K562 (cell line): ENCODE data around the gene KIF19. TPM values are rescaled to one million over a fixed set of nuclear protein-coding genes. Genes with fewer than 3 reads are reported as not detected.

Experiments used
- ATAC-seq: fragments of 200-7000 bp; cut with Tn5 transposase; 3 replicates; pipeline ENCODE4 v1.9.1; 2020; ENCODE audit warnings: moderate library complexity
- BruUV-seq: library from RNA; stranded (reverse); fragments of 400-500 nt; replicated peaks from 2 replicates; lab custom pipeline; 2021; lab: Mats Ljungman, UMichigan
- CTCF ChIA-PET: fragments of 300-600 bp; formaldehyde crosslinking; extraction: SDS; loops from one replicate; lab custom pipeline; 2021; ENCODE audit warnings: low intra/inter-chr PET ratio; lab: Yijun Ruan, JAX
- POLR2A ChIA-PET: fragments of 300-600, 350-650 bp; sonication (Branson Sonifier 250); formaldehyde crosslinking; extraction: SDS; loops from one replicate; lab custom pipeline; 2021; ENCODE audit warnings: antibody characterized with exemption, inconsistent platforms; lab: Yijun Ruan, JAX
- DNase-seq, 4 experiments: peaks; one replicate each; pipeline versions ENCODE4 v3.0.0 to v3.0.0-alpha.2; 2011 to 2018; ENCODE audit warnings: low spot score in 3 of 4, mixed read lengths in 3 of 4; ENCODE audit errors: extremely low read depth in 1 of 4
- FAIRE-seq: peaks from 2 replicates; lab custom pipeline; 2011; peaks lifted over from hg19 to GRCh38; lab: Jason Lieb, UNC
- H2AFZ ChIP-seq: 2 replicates; pipeline ENCODE4 v1.6.0; 2011; ENCODE audit warnings: low read depth, low read length, control low read depth, inconsistent platforms
- H3K27ac ChIP-seq: fragments of 200-600 bp; 3 replicates; pipeline ENCODE4 v1.8.0; 2011; ENCODE audit warnings: low read depth, mild to moderate bottlenecking, control low read depth, inconsistent platforms, low read length, moderate library complexity, mixed read lengths; ENCODE audit errors: extremely low read depth
- H3K27me3 ChIP-seq, 2 experiments: fragments of 300-600 bp in 1 of 2; 2 replicates in 1 of 2; 3 replicates in 1 of 2; pipeline versions ENCODE4 v1.6.0 to v1.8.0; 2011; ENCODE audit warnings: inconsistent platforms in 2 of 2, low read length in 2 of 2, mild to moderate bottlenecking in 1 of 2, mixed read lengths in 1 of 2, moderate library complexity in 1 of 2; ENCODE audit not compliant: control insufficient read depth in 2 of 2, insufficient read depth in 2 of 2
- H3K36me3 ChIP-seq: fragments of 300-600 bp; 3 replicates; pipeline ENCODE4 v1.8.0; 2011; ENCODE audit warnings: mild to moderate bottlenecking, low read length, inconsistent platforms; ENCODE audit not compliant: control insufficient read depth, insufficient read depth
- H3K4me1 ChIP-seq, 2 experiments: fragments of 200-600 bp in 1 of 2; replicated peaks in 1 of 2; 2 replicates in 1 of 2; 3 replicates in 1 of 2; pipeline versions ENCODE4 v1.5.1 to v1.8.0; 2011; ENCODE audit warnings: inconsistent platforms in 2 of 2, low read length in 2 of 2, mild to moderate bottlenecking in 1 of 2, mixed read lengths in 1 of 2, moderate library complexity in 1 of 2; ENCODE audit not compliant: control insufficient read depth in 2 of 2, insufficient read depth in 2 of 2
- H3K4me2 ChIP-seq: 2 replicates; pipeline ENCODE4 v1.6.1; 2011; ENCODE audit warnings: low read length, control low read depth, inconsistent platforms, mixed read lengths; ENCODE audit not compliant: insufficient read depth
- H3K4me3 ChIP-seq: fragments of 200-600 bp; sonication (generic), shearing (Covaris generic); 2 replicates; pipeline ENCODE4 v1.5.1; 2016; ENCODE audit warnings: control low read depth, inconsistent platforms
- H3K79me2 ChIP-seq: fragments of 200-600 bp; 3 replicates; pipeline ENCODE4 v1.8.0; 2011; ENCODE audit warnings: low read length, inconsistent platforms; ENCODE audit not compliant: control insufficient read depth, insufficient read depth
- H3K9ac ChIP-seq, 2 experiments: 2 replicates each; pipeline versions ENCODE4 v1.6.0 to v1.6.1; 2011; ENCODE audit warnings: low read depth in 2 of 2, low read length in 2 of 2, control low read depth in 1 of 2, inconsistent platforms in 1 of 2, mild to moderate bottlenecking in 1 of 2, mixed read lengths in 1 of 2; ENCODE audit not compliant: insufficient read depth in 1 of 2
- H3K9me1 ChIP-seq: one replicate; pipeline ENCODE4 v1.6.0; 2011; ENCODE audit warnings: inconsistent platforms, mild to moderate bottlenecking, low read length, moderate library complexity; ENCODE audit not compliant: control insufficient read depth, insufficient read depth
- H3K9me3 ChIP-seq: replicated peaks from 2 replicates; pipeline ENCODE4 v1.5.1; 2011; ENCODE audit warnings: low read depth, low read length, inconsistent platforms; ENCODE audit not compliant: control insufficient read depth, insufficient read depth
- H4K20me1 ChIP-seq: replicated peaks from 2 replicates; pipeline ENCODE4 v1.6.1; 2011; ENCODE audit warnings: low read length, inconsistent platforms, mixed read lengths; ENCODE audit not compliant: control insufficient read depth, insufficient read depth
- GABPA ChIP-seq: fragments of 200-800 bp; sonication (Bioruptor generic); conservative IDR thresholded peaks from 2 replicates; pipeline ENCODE4 v1.6.1; 2016; ENCODE audit warnings: low read depth, missing genetic modification characterization, missing compliant biosample characterization
- HMG20A ChIP-seq: fragments of 450-650 bp; formaldehyde crosslinking; conservative IDR thresholded peaks from 2 replicates; pipeline ENCODE4 v1.4.0; 2020; ENCODE audit warnings: mild to moderate bottlenecking, mixed read lengths
- WGBS: fragments of 100-300 bp; shearing (Covaris generic); methylation state at CpG from one replicate; pipeline ENCODE4 v1.1.6; 2016; ENCODE audit warnings: low coverage, mixed read lengths; ENCODE audit not compliant: insufficient coverage; ENCODE audit errors: missing lambda C conversion rate; 5-methylcytosine and 5-hydroxymethylcytosine counted together
- in situ Hi-C: fragments of 300-500 bp; cut with MboI; formaldehyde crosslinking; loops from 4 replicates; pipeline ENCODE4 v1.15.0; 2018; ENCODE audit warnings: inconsistent platforms, mixed read lengths
- intact Hi-C: fragments of 100-400 bp; cut with micrococcal nuclease; formaldehyde crosslinking; loops from 2 replicates; pipeline ENCODE4 v1.14.2; 2022
- polyA plus RNA-seq, 8 experiments: library from polyadenylated mRNA; depleted of rRNA in 4 of 8; stranded (reverse) in 5 of 8; unstranded in 3 of 8; fragments of >200 nt; fragmentation: Nextera tagmentation in 2 of 8; fragmentation: Illumina TruSeq in 1 of 8; extraction: Ambion mirVana in 2 of 8; extraction: Trizol in 1 of 8; gene quantifications; 2 replicates each; pipeline versions ENCODE4 v1.2.1 to v1.2.3, GENCODE V29; 2011 to 2014; ENCODE audit warnings: inconsistent platforms in 1 of 8, missing spikeins in 1 of 8
- total RNA-seq, 7 experiments: library from RNA; depleted of rRNA in 6 of 7; stranded (reverse); fragments of >200 nt in 6 of 7; fragmentation: Illumina TruSeq in 2 of 7; extraction: Trizol in 2 of 7; gene quantifications; 2 replicates each; pipeline versions ENCODE4 v1.2.1 to v1.2.3, GENCODE V29; 2011 to 2021; ENCODE audit warnings: low replicate concordance in 1 of 7
- TF ChIP-seq, protein P1 (sequence below): fragments of 250-450 bp; sonication (Bioruptor Pico); IDR thresholded peaks from 2 replicates; pipeline ENCODE4 v1.8.0; 2022; ENCODE audit warnings: moderate library complexity, mild to moderate bottlenecking, inconsistent platforms
- TF ChIP-seq, protein P2 (sequence below), 3 experiments: fragments of 200-800 bp in 1 of 3; fragments of 250-450 bp in 1 of 3; fragments of 450-650 bp in 1 of 3; sonication (Bioruptor Pico) in 1 of 3; sonication (Bioruptor generic) in 1 of 3; formaldehyde crosslinking in 1 of 3; IDR thresholded peaks; 2 replicates each; pipeline versions ENCODE4 v1.6.1 to v1.8.0; 2016 to 2022; ENCODE audit warnings: mild to moderate bottlenecking in 2 of 3, missing genetic modification characterization in 2 of 3, missing compliant biosample characterization in 1 of 3, moderate library complexity in 1 of 3

KIF19 gene
- total and polyA plus RNA-seq, 9 of the 15 experiments (the other 6 are each of a cell fraction or from before 2014, with no cell fraction given), result 0.10 TPM; not detected in 8

DNA sequence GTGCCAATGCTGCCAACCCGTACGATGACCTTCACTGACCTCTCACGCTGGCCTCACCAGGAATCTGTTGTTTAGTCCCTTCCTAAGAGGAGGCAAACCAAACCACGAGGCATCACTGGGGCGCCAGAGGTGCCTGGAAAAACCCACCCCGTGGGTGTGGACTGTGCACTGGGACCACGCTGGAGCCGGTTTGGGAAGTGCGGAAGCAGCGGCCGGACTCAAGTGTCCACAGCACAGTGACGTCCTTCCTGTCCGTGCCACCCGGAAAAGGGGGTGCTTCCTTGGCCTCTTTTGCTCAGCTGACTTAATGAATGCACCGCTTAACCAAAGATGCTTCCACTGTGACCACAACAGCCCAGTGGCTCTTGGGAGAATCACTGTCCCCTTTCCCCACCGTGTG is 9.0 kb upstream of the KIF19 start:
- FAIRE-seq, result no peak
- Histone ChIP-seq H3K4me1 (no peaks in the 10 kb centered on the region), H3K27ac (no peak overlapping the region), H3K9ac (no peak overlapping the region), H3K27me3 (peaks cover 22 to 61% of the 10 kb centered on the region in 2 experiments), H3K9me3 (peaks cover 7% of the 10 kb centered on the region; the same call in 1 of the 2 replicates), H3K4me3 (no peak overlapping the region), H3K36me3 (no peaks in the 10 kb centered on the region), H3K9me1 (no peaks in the 10 kb centered on the region), H4K20me1 (peaks cover 6% of the 10 kb centered on the region; the same call in 1 of the 2 replicates)
- in situ Hi-C loops, result no loop called here
- BruUV-seq, result no TSS peak
- no peak for DNase-seq
- no peak for ATAC-seq
- CTCF ChIA-PET, result no interaction called here
- WGBS, result 4% methylated on average over 13 of the region's 16 CpGs
- POLR2A ChIA-PET, result interaction anchor here (0.6 kb wide), 1 partner anchor 22 kb away, joined by 4 read pairs; no protein-coding TSS in a partner anchor
- no peak for TF ChIP-seq HMG20A (CRISPR knock-in tag)
- TF ChIP-seq, protein P1, sequence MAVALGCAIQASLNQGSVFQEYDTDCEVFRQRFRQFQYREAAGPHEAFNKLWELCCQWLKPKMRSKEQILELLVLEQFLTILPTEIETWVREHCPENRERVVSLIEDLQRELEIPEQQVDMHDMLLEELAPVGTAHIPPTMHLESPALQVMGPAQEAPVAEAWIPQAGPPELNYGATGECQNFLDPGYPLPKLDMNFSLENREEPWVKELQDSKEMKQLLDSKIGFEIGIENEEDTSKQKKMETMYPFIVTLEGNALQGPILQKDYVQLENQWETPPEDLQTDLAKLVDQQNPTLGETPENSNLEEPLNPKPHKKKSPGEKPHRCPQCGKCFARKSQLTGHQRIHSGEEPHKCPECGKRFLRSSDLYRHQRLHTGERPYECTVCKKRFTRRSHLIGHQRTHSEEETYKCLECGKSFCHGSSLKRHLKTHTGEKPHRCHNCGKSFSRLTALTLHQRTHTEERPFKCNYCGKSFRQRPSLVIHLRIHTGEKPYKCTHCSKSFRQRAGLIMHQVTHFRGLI (CRISPR knock-in tag), result no peak
- TF ChIP-seq, protein P2, sequence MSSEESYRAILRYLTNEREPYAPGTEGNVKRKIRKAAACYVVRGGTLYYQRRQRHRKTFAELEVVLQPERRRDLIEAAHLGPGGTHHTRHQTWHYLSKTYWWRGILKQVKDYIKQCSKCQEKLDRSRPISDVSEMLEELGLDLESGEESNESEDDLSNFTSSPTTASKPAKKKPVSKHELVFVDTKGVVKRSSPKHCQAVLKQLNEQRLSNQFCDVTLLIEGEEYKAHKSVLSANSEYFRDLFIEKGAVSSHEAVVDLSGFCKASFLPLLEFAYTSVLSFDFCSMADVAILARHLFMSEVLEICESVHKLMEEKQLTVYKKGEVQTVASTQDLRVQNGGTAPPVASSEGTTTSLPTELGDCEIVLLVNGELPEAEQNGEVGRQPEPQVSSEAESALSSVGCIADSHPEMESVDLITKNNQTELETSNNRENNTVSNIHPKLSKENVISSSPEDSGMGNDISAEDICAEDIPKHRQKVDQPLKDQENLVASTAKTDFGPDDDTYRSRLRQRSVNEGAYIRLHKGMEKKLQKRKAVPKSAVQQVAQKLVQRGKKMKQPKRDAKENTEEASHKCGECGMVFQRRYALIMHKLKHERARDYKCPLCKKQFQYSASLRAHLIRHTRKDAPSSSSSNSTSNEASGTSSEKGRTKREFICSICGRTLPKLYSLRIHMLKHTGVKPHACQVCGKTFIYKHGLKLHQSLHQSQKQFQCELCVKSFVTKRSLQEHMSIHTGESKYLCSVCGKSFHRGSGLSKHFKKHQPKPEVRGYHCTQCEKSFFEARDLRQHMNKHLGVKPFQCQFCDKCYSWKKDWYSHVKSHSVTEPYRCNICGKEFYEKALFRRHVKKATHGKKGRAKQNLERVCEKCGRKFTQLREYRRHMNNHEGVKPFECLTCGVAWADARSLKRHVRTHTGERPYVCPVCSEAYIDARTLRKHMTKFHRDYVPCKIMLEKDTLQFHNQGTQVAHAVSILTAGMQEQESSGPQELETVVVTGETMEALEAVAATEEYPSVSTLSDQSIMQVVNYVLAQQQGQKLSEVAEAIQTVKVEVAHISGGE (CRISPR knock-in tag; IDR thresholded peaks at IDR 0.05), result peak in 1 of 3 experiments; percentile 44; a peak in 1 of 6 replicates
- peak; percentile 24; the same call in 1 of the 2 replicates for TF ChIP-seq GABPA
- TF ChIP-seq, all 486 proteins: peak for 2
- H3K4me2 ChIP-seq, result no peak overlapping the region
- intact Hi-C loops, result no loop called here
- H2AFZ ChIP-seq, result no peak overlapping the region
- no peaks in the 10 kb centered on the region for H3K79me2 ChIP-seq
